SK-N-SH (cell line): ENCODE data around the gene TMEM169. TPM values are rescaled to one million over a fixed set of nuclear protein-coding genes. Genes with fewer than 3 reads are reported as not detected.

ENCODE experiments used
- CTCF ChIA-PET: fragments of 300-600, 350-600 bp; formaldehyde crosslinking; extraction: SDS; loops from one replicate; lab custom pipeline; 2021; lab: Yijun Ruan, JAX
- POLR2A ChIA-PET: fragments of 350-600 bp; sonication (Branson Sonifier 250); formaldehyde crosslinking; extraction: SDS; loops from one replicate; lab custom pipeline; 2020; ENCODE audit warnings: antibody characterized with exemption, inconsistent platforms; lab: Yijun Ruan, JAX
- DNase-seq: peaks from one replicate; pipeline ENCODE4 v3.0.0; 2012
- H2AFZ ChIP-seq: fragments of 200-600 bp; sonication (generic); 2 replicates; pipeline ENCODE4 v1.8.1; 2016; ENCODE audit warnings: antibody characterized with exemption, mild to moderate bottlenecking, low read depth
- H3F3A ChIP-seq: fragments of 200-600 bp; sonication (generic); replicated peaks from 2 replicates; pipeline ENCODE3; 2016; ENCODE audit warnings: antibody characterized with exemption, mild to moderate bottlenecking; ENCODE audit not compliant: insufficient read depth
- H3K27ac ChIP-seq, 2 experiments: fragments of 200-500 bp in 1 of 2; fragments of 200-600 bp in 1 of 2; sonication (Bioruptor generic) in 1 of 2; sonication (generic), shearing (Covaris generic) in 1 of 2; 2 replicates each; pipeline versions ENCODE4 v1.5.1 to v1.6.1; 2014 to 2016; ENCODE audit warnings: low read depth in 2 of 2, inconsistent platforms in 1 of 2, low read length in 1 of 2, mild to moderate bottlenecking in 1 of 2, mixed read lengths in 1 of 2
- H3K27me3 ChIP-seq: fragments of 200-600 bp; sonication (generic), shearing (Covaris generic); 2 replicates; pipeline ENCODE4 v1.6.1; 2016; ENCODE audit warnings: mixed run types; ENCODE audit not compliant: insufficient read depth
- H3K36me3 ChIP-seq, 2 experiments: fragments of 200-500 bp in 1 of 2; fragments of 200-600 bp in 1 of 2; sonication (Bioruptor generic) in 1 of 2; sonication (generic) in 1 of 2; replicated peaks in 1 of 2; 2 replicates each; pipeline versions ENCODE3 to v1.5.1; 2014 to 2016; ENCODE audit warnings: low read length in 1 of 2, mild to moderate bottlenecking in 1 of 2; ENCODE audit not compliant: insufficient read depth in 2 of 2, control insufficient read depth in 1 of 2
- H3K4me1 ChIP-seq, 2 experiments: fragments of 200-500 bp in 1 of 2; fragments of 200-600 bp in 1 of 2; sonication (Bioruptor generic) in 1 of 2; sonication (generic), shearing (Covaris generic) in 1 of 2; 2 replicates each; pipeline versions ENCODE4 v1.5.1 to v1.6.1; 2014 to 2016; ENCODE audit warnings: low read depth in 1 of 2, low read length in 1 of 2, mixed run types in 1 of 2; ENCODE audit not compliant: insufficient read depth in 2 of 2, control insufficient read depth in 1 of 2
- H3K4me2 ChIP-seq: fragments of 200-600 bp; sonication (generic), shearing (Covaris generic); 2 replicates; pipeline ENCODE4 v1.6.1; 2017; ENCODE audit warnings: mixed run types
- H3K4me3 ChIP-seq, 2 experiments: fragments of 200-500 bp in 1 of 2; fragments of 200-600 bp in 1 of 2; sonication (Bioruptor generic) in 1 of 2; sonication (generic), shearing (Covaris generic) in 1 of 2; 2 replicates each; pipeline versions ENCODE4 v1.5.1 to v1.8.1; 2014 to 2016; ENCODE audit warnings: low read depth in 2 of 2, inconsistent platforms in 1 of 2, low read length in 1 of 2, mild to moderate bottlenecking in 1 of 2, mixed read lengths in 1 of 2, moderate library complexity in 1 of 2
- H3K79me2 ChIP-seq: fragments of 200-600 bp; sonication (generic); 2 replicates; pipeline ENCODE4 v1.8.1; 2017; ENCODE audit warnings: mild to moderate bottlenecking; ENCODE audit not compliant: insufficient read depth
- H3K9ac ChIP-seq: fragments of 200-600 bp; sonication (generic); 2 replicates; pipeline ENCODE4 v1.6.1; 2017; ENCODE audit warnings: mixed run types
- H3K9me2 ChIP-seq: fragments of 200-600 bp; sonication (generic); 2 replicates; pipeline ENCODE4 v1.6.1; 2017; ENCODE audit warnings: mixed run types
- H3K9me3 ChIP-seq: fragments of 200-600 bp; sonication (generic); 2 replicates; pipeline ENCODE4 v1.6.1; 2017; ENCODE audit warnings: mixed run types, mild to moderate bottlenecking, moderate library complexity
- H4K20me1 ChIP-seq: fragments of 200-600 bp; sonication (generic); 2 replicates; pipeline ENCODE4 v1.6.1; 2017; ENCODE audit warnings: mild to moderate bottlenecking, mixed run types; ENCODE audit not compliant: insufficient read depth
- EP300 ChIP-seq, 2 experiments: IDR thresholded peaks; 2 replicates each; pipeline versions ENCODE4 v1.4.0 to v1.6.1; 2012; ENCODE audit warnings: borderline replicate concordance in 1 of 2, low read depth in 1 of 2, low read length in 1 of 2
- EZH2phosphoT487 ChIP-seq: fragments of 200-600 bp; sonication (generic); IDR thresholded peaks from 2 replicates; pipeline ENCODE4 v1.6.1; 2017; ENCODE audit warnings: low read depth, mixed run types, mild to moderate bottlenecking, antibody characterized with exemption, moderate library complexity, borderline replicate concordance
- FOSL2 ChIP-seq: IDR thresholded peaks from 2 replicates; pipeline ENCODE4 v1.4.0; 2012; ENCODE audit warnings: low read depth, mild to moderate bottlenecking, moderate library complexity, borderline replicate concordance
- FOXM1 ChIP-seq: IDR thresholded peaks from 2 replicates; pipeline ENCODE4 v1.4.0; 2012; ENCODE audit warnings: low read depth, mild to moderate bottlenecking
- GATA2 ChIP-seq: sonication (generic); formaldehyde crosslinking; IDR thresholded peaks from 2 replicates; pipeline ENCODE4 v1.5.0; 2020; ENCODE audit warnings: mild to moderate bottlenecking, missing genetic modification reagents
- JUND ChIP-seq: IDR thresholded peaks from 2 replicates; pipeline ENCODE4 v1.4.0; 2012
- MXI1 ChIP-seq: IDR thresholded peaks from 2 replicates; pipeline ENCODE4 v1.6.1; 2012; ENCODE audit warnings: mild to moderate bottlenecking, low read depth, low read length, improper control_type of control experiment
- NFIC ChIP-seq: IDR thresholded peaks from 2 replicates; pipeline ENCODE4 v1.4.0; 2012; ENCODE audit warnings: borderline replicate concordance
- NRF1 ChIP-seq: IDR thresholded peaks from 2 replicates; pipeline ENCODE4 v1.6.1; 2012; ENCODE audit warnings: low read depth, mild to moderate bottlenecking, low read length
- RCOR1 ChIP-seq: fragments of 150-350 bp; IDR thresholded peaks from 2 replicates; pipeline ENCODE4 v1.6.1; 2017; ENCODE audit warnings: antibody characterized with exemption, low read length
- RXRA ChIP-seq: IDR thresholded peaks from 2 replicates; pipeline ENCODE4 v1.4.0; 2012; ENCODE audit warnings: low read depth, mild to moderate bottlenecking, borderline replicate concordance
- SIN3A ChIP-seq: IDR thresholded peaks from 2 replicates; pipeline ENCODE4 v1.6.1; 2012; ENCODE audit warnings: low read depth, mild to moderate bottlenecking, low read length, moderate library complexity, borderline replicate concordance
- SMC3 ChIP-seq: IDR thresholded peaks from 2 replicates; pipeline ENCODE4 v1.6.1; 2012; ENCODE audit warnings: low read depth, low read length, improper control_type of control experiment
- TEAD4 ChIP-seq: IDR thresholded peaks from 2 replicates; pipeline ENCODE4 v1.4.0; 2012; ENCODE audit warnings: mild to moderate bottlenecking, borderline replicate concordance; ENCODE audit not compliant: insufficient read depth
- YY1 ChIP-seq: IDR thresholded peaks from 2 replicates; pipeline ENCODE4 v1.4.0; 2012; ENCODE audit warnings: low read depth, mild to moderate bottlenecking
- WGBS: methylation state at CpG from one replicate; pipeline ENCODE4 v1.1.6; 2017; ENCODE audit warnings: low lambda C conversion rate; 5-methylcytosine and 5-hydroxymethylcytosine counted together
- polyA plus RNA-seq, 3 experiments: library from polyadenylated mRNA; depleted of rRNA; stranded (reverse); fragments of >200 nt; gene quantifications; 2 replicates each; pipeline ENCODE4 v1.2.3, GENCODE V29; 2012
- TF ChIP-seq, protein P1 (sequence below): fragments of 150-350 bp; IDR thresholded peaks from 2 replicates; pipeline ENCODE4 v1.6.1; 2017; ENCODE audit warnings: antibody characterized with exemption, low read length, low read depth, borderline replicate concordance
- TF ChIP-seq, protein P2 (sequence below): IDR thresholded peaks from 2 replicates; pipeline ENCODE4 v1.4.0; 2012; ENCODE audit warnings: low read depth
- TF ChIP-seq, protein P3 (sequence below): IDR thresholded peaks from 2 replicates; pipeline ENCODE4 v1.4.0; 2012; ENCODE audit warnings: low read depth, borderline replicate concordance

TMEM169 gene
- polyA plus RNA-seq, 1 of the 3 experiments (the other 2 are of a cell fraction) = 0.30 TPM

DNA sequence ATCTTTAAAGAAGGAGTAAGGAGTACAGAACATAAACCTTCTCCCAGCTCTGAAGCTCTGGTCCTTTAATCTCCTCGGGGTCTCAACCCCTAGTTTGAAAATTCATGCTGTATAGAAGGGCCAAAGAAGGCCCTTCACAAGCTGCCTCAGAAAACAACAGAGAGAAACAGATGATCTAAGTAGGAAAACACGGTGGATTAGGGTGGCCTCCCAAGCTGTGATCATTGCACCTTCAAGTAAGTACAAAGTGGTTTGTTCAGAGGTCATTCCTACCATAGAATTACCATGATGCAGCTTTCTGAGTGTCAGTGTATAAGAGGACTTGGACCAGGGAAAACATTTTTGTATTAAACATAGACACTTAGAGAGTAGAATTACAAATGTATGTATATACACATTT is 10.9 kb downstream of the TMEM169 start:
- ChIA-PET CTCF (interaction anchor here (1.3 kb wide), 1 partner anchor 12 kb away, joined by 3 read pairs; no protein-coding TSS in a partner anchor), POLR2A (no interaction called here)
- no peaks in the 10 kb centered on the region for H3K9me2 ChIP-seq
- H2AFZ ChIP-seq = no peak overlapping the region
- TF ChIP-seq SMC3 (no peak), YY1 (no peak), SIN3A (no peak), FOXM1 (no peak), EZH2phosphoT487 (no peak), RXRA (no peak), TEAD4 (no peak), JUND (no peak), EP300 (IDR thresholded peaks at IDR 0.05; ENCODE audit: borderline replicate concordance in 1 of 2, low read depth in 1 of 2, low read length in 1 of 2) (no peak), FOSL2 (no peak), RCOR1 (no peak), MXI1 (no peak)
- TF ChIP-seq, protein P1, sequence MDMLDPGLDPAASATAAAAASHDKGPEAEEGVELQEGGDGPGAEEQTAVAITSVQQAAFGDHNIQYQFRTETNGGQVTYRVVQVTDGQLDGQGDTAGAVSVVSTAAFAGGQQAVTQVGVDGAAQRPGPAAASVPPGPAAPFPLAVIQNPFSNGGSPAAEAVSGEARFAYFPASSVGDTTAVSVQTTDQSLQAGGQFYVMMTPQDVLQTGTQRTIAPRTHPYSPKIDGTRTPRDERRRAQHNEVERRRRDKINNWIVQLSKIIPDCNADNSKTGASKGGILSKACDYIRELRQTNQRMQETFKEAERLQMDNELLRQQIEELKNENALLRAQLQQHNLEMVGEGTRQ = no peak
- TF ChIP-seq, protein P2, sequence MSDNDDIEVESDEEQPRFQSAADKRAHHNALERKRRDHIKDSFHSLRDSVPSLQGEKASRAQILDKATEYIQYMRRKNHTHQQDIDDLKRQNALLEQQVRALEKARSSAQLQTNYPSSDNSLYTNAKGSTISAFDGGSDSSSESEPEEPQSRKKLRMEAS = no peak
- TF ChIP-seq, protein P3, sequence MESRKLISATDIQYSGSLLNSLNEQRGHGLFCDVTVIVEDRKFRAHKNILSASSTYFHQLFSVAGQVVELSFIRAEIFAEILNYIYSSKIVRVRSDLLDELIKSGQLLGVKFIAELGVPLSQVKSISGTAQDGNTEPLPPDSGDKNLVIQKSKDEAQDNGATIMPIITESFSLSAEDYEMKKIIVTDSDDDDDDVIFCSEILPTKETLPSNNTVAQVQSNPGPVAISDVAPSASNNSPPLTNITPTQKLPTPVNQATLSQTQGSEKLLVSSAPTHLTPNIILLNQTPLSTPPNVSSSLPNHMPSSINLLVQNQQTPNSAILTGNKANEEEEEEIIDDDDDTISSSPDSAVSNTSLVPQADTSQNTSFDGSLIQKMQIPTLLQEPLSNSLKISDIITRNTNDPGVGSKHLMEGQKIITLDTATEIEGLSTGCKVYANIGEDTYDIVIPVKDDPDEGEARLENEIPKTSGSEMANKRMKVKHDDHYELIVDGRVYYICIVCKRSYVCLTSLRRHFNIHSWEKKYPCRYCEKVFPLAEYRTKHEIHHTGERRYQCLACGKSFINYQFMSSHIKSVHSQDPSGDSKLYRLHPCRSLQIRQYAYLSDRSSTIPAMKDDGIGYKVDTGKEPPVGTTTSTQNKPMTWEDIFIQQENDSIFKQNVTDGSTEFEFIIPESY = no peak
- H4K20me1 ChIP-seq = no peaks in the 10 kb centered on the region
- H3K27ac ChIP-seq = no peak overlapping the region
- WGBS = 71% methylated on average over 2 of the region's 2 CpGs
- H3K9me3 ChIP-seq = no peaks in the 10 kb centered on the region
- DNase-seq = no peak
- no peaks in the 10 kb centered on the region for H3K27me3 ChIP-seq
- H3F3A ChIP-seq = no peaks in the 10 kb centered on the region
- H3K4me2 ChIP-seq = no peak overlapping the region
- H3K4me3 ChIP-seq = no peak overlapping the region
- H3K4me1 ChIP-seq = no peaks in the 10 kb centered on the region
- no peaks in the 10 kb centered on the region for H3K79me2 ChIP-seq
- no peak overlapping the region for H3K9ac ChIP-seq
- H3K36me3 ChIP-seq = no peaks in the 10 kb centered on the region

DNA sequence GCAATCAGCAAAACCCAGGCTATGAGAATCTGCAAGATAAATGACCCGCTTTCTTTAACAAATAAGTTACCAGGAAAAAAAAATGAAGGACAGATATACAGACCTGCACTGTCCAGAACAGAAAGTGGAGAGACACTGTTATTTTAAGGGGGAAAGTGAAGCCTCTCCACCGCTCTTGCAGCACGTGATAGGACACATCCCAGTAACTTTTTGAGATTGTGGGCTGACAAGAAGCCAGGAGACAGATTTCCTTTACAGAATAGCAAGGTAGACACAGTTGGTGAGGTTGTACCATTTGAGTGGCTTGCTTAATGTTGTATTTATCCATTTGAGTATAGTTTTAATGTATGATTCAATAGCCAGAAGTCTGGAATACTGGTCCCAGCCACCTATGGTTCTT is 13.0 kb downstream of the TMEM169 start:
- Histone ChIP-seq H3K9me3 (no peaks in the 10 kb centered on the region), H4K20me1 (no peaks in the 10 kb centered on the region), H3K4me3 (no peak overlapping the region), H3F3A (no peaks in the 10 kb centered on the region), H3K27ac (no peak overlapping the region), H3K4me2 (no peak overlapping the region), H3K9ac (no peak overlapping the region), H2AFZ (no peak overlapping the region), H3K36me3 (no peaks in the 10 kb centered on the region), H3K79me2 (no peaks in the 10 kb centered on the region), H3K4me1 (no peaks in the 10 kb centered on the region), H3K9me2 (no peaks in the 10 kb centered on the region), H3K27me3 (no peaks in the 10 kb centered on the region)
- ChIA-PET CTCF (no interaction called here), POLR2A (no interaction called here)
- WGBS = 83% methylated on average over 3 of the region's 3 CpGs
- no peak for DNase-seq
- TF ChIP-seq FOSL2 (no peak), SMC3 (no peak), GATA2 (CRISPR knock-in tag) (no peak), EZH2phosphoT487 (no peak), NRF1 (no peak), NFIC (no peak)
